ENCODE data around the gene H1-8.

- no peak for TF ChIP-seq POLR2AphosphoS5 (IDR thresholded peaks at IDR 0.05)
- no peak for TF ChIP-seq CTCF (IDR thresholded peaks at IDR 0.05)
Observed at GRCh38 chr3:129563332-129563731, 20.4 kb downstream of the H1-8 start.

All from prostate gland (tissue), 2 donors.